ENCODE data around the gene CCDC127. TPM values are rescaled to one million over a fixed set of nuclear protein-coding genes. Genes with fewer than 3 reads are reported as not detected.

The CCDC127 gene
- total and polyA plus RNA-seq, 2 of the 13 experiments (the other 11 are each of a cell fraction or from before 2014, with no cell fraction given) = 2.9 to 4.3 TPM

GRCh38 chr5:167982-168660, 49.8 kb downstream of the CCDC127 start:
- no TSS peak for BruUV-seq (replicated peaks)
- CTCF ChIA-PET (ENCODE audit: low intra/inter-chr PET ratio, low total read pairs) = no interaction called here
- WGBS (ENCODE audit: low lambda C conversion rate) = 19% methylated on average over 11 of the region's 18 CpGs
- FAIRE-seq (no peak), DNase-seq (ENCODE audit: low spot score) (no peak), ATAC-seq (no peak; the same call in 2 of the 3 replicates)
- Histone ChIP-seq H3K36me3 (replicated peaks in 1 of 2; ENCODE audit: control insufficient read depth in 1 of 2, insufficient read depth in 2 of 2, low read length in 2 of 2) (no peaks in the 10 kb centered on the region), H3K27me3 (ENCODE audit: control insufficient read depth in 1 of 2, insufficient read depth in 2 of 2, low read length in 2 of 2) (peaks cover 0 to 26% of the 10 kb centered on the region in 2 experiments; a peak in 4 of 5 replicates), H3K4me1 (ENCODE audit: insufficient read depth, low read length) (no peaks in the 10 kb centered on the region), H3K9ac (ENCODE audit: insufficient read depth, low read depth, low read length) (no peak overlapping the region), H3K79me2 (ENCODE audit: insufficient read depth, low read length) (no peaks in the 10 kb centered on the region), H3K4me3 (replicated peaks in 1 of 3; ENCODE audit: insufficient read depth in 1 of 3, low read depth in 2 of 3, low read length in 3 of 3) (no peak overlapping the region), H3K9me3 (ENCODE audit: low read length) (no peaks in the 10 kb centered on the region), H4K20me1 (ENCODE audit: insufficient read depth, low read length) (no peaks in the 10 kb centered on the region), H2AFZ (ENCODE audit: low read length) (no peak overlapping the region), H3K27ac (ENCODE audit: extremely low read length, insufficient read depth, low read length) (no peak overlapping the region), H3K4me2 (ENCODE audit: low read depth, low read length) (no peak overlapping the region)
- intact Hi-C loops (cut with micrococcal nuclease; ENCODE audit: unreplicated experiment) (no loop called here), in situ Hi-C loops (cut with HindIII; ENCODE audit: extremely low pct_ligation_motif_present, low pct_unique_long_range_greater_than_20kb) (no loop called here)
- POLR2A ChIA-PET = no interaction called here
- TF ChIP-seq THAP9 (CRISPR knock-in tag; IDR thresholded peaks at IDR 0.05; ENCODE audit: borderline replicate concordance) = no peak
- no peak for TF ChIP-seq ISX (CRISPR knock-in tag; conservative IDR thresholded peaks at IDR 0.05)
- no peak for TF ChIP-seq KLF13 (CRISPR knock-in tag; IDR thresholded peaks at IDR 0.05)
- TF ChIP-seq ZFP91 (CRISPR knock-in tag; IDR thresholded peaks at IDR 0.05; ENCODE audit: borderline replicate concordance) = no peak
- TF ChIP-seq TEF (CRISPR knock-in tag; IDR thresholded peaks at IDR 0.05) = no peak
- no peak for TF ChIP-seq DPF2 (CRISPR knock-in tag; IDR thresholded peaks at IDR 0.05; ENCODE audit: borderline replicate concordance, low read depth)

Data from HepG2 (cell line).